Ovary (tissue), 3 donors: ENCODE measurements around the gene TENM3.

Source experiments
- EP300 ChIP-seq: sonication (generic); formaldehyde crosslinking; IDR thresholded peaks from one replicate; pipeline ENCODE4 v1.6.1; 2017; ENCODE audit warnings: antibody characterized with exemption
- POLR2A ChIP-seq: fragments of 450-650 bp; IDR thresholded peaks from one replicate; pipeline ENCODE4 v1.6.1; 2017; ENCODE audit warnings: antibody characterized with exemption, mild to moderate bottlenecking, moderate library complexity
- TF ChIP-seq, protein P1 (sequence below), 3 donors: fragments of 450-650 bp in 2 of 3; fragments of 200-600 bp in 1 of 3; IDR thresholded peaks; one replicate each; pipeline versions ENCODE4 v1.5.1 to v1.8.0; 2016 to 2022; ENCODE audit warnings: antibody characterized with exemption in 3 of 3, mild to moderate bottlenecking in 1 of 3
- donor health status: DM: no; HTN: no; CAD: no.

DNA sequence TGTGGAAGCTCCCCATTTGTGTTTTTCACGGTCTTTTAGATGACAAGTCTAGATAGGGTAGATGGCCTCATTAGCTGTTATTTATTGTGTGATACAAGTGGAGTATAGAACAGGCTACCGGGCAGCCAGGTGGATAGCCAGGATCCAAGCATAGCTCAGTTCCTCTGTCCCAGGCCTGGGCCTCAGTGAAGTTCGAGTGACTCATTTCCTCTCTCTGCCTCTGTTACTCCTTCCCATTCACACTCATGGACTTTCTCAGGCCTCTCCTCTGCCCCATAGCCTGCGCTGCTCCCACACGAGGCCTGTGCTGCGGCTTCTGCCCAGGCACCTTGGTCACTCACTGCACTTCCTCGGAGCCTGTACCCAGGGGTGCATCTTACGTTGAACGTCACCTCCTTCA lies 54.5 kb downstream of the TENM3 start:
- TF ChIP-seq, protein P1, sequence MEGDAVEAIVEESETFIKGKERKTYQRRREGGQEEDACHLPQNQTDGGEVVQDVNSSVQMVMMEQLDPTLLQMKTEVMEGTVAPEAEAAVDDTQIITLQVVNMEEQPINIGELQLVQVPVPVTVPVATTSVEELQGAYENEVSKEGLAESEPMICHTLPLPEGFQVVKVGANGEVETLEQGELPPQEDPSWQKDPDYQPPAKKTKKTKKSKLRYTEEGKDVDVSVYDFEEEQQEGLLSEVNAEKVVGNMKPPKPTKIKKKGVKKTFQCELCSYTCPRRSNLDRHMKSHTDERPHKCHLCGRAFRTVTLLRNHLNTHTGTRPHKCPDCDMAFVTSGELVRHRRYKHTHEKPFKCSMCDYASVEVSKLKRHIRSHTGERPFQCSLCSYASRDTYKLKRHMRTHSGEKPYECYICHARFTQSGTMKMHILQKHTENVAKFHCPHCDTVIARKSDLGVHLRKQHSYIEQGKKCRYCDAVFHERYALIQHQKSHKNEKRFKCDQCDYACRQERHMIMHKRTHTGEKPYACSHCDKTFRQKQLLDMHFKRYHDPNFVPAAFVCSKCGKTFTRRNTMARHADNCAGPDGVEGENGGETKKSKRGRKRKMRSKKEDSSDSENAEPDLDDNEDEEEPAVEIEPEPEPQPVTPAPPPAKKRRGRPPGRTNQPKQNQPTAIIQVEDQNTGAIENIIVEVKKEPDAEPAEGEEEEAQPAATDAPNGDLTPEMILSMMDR (IDR thresholded peaks at IDR 0.05): no peak
- no peak for TF ChIP-seq EP300
- no peak for TF ChIP-seq POLR2A
